CD14-positive monocyte (primary cell): ENCODE measurements around the gene SNX32. TPM values are rescaled to one million over a fixed set of nuclear protein-coding genes. Genes with fewer than 3 reads are reported as not detected.
A peak's percentile ranks its signal among the peaks of the same experiment; 100 is the strongest.

Experiments used
- DNase-seq, 3 donors: peaks; one replicate each; pipeline ENCODE4 v3.0.0-alpha.2; 2011 to 2022
- H2AFZ ChIP-seq: 2 replicates; pipeline ENCODE4 v1.6.0; 2012; ENCODE audit warnings: mild to moderate bottlenecking, low read depth, low read length, inconsistent platforms; ENCODE audit not compliant: insufficient read depth, poor library complexity, severe bottlenecking
- H3K27ac ChIP-seq, 2 donors: 1 replicate in 1 of 2; 2 replicates in 1 of 2; pipeline ENCODE4 v1.5.1; 2012 to 2013; ENCODE audit warnings: low read length in 2 of 2, control low read depth in 1 of 2, inconsistent platforms in 1 of 2, low read depth in 1 of 2, mild to moderate bottlenecking in 1 of 2
- H3K27me3 ChIP-seq, 2 donors: one replicate each; pipeline versions ENCODE4 v1.6.0 to v1.6.1; 2011 to 2013; ENCODE audit warnings: low read length in 2 of 2; ENCODE audit not compliant: control insufficient read depth in 2 of 2, insufficient read depth in 2 of 2
- H3K36me3 ChIP-seq, 2 donors: replicated peaks in 1 of 2; 1 replicate in 1 of 2; 2 replicates in 1 of 2; pipeline versions ENCODE4 v1.5.1 to v1.6.1; 2012 to 2013; ENCODE audit warnings: low read length in 2 of 2, control low read depth in 1 of 2, inconsistent platforms in 1 of 2, mild to moderate bottlenecking in 1 of 2; ENCODE audit not compliant: insufficient read depth in 2 of 2, control insufficient read depth in 1 of 2
- H3K4me1 ChIP-seq, 2 donors: 1 replicate in 1 of 2; 2 replicates in 1 of 2; pipeline versions ENCODE4 v1.5.1 to v1.6.1; 2012 to 2013; ENCODE audit warnings: low read length in 2 of 2, control low read depth in 1 of 2, inconsistent platforms in 1 of 2, mild to moderate bottlenecking in 1 of 2, moderate library complexity in 1 of 2; ENCODE audit not compliant: insufficient read depth in 2 of 2, control insufficient read depth in 1 of 2
- H3K4me2 ChIP-seq: replicated peaks from 2 replicates; pipeline ENCODE3; 2012; ENCODE audit warnings: low read length, moderate library complexity, mild to moderate bottlenecking; ENCODE audit not compliant: poor library complexity, severe bottlenecking; ENCODE audit errors: extremely low read depth
- H3K4me3 ChIP-seq, 3 experiments: fragments of 200-600 bp in 1 of 3; sonication (generic) in 1 of 3; replicated peaks in 1 of 3; 1 replicate in 2 of 3; 2 replicates in 1 of 3; pipeline ENCODE4 v1.5.1; 2011 to 2013; ENCODE audit warnings: low read length in 3 of 3, mild to moderate bottlenecking in 3 of 3, control low read depth in 2 of 3, low read depth in 2 of 3, inconsistent platforms in 1 of 3, moderate library complexity in 1 of 3
- H3K79me2 ChIP-seq: 2 replicates; pipeline ENCODE4 v1.6.0; 2012; ENCODE audit warnings: mild to moderate bottlenecking, control low read depth, inconsistent platforms, low read length, moderate library complexity; ENCODE audit not compliant: insufficient read depth
- H3K9ac ChIP-seq: 2 replicates; pipeline ENCODE4 v1.6.0; 2017; ENCODE audit warnings: low read length, mild to moderate bottlenecking; ENCODE audit not compliant: insufficient read depth, poor library complexity, severe bottlenecking
- H3K9me3 ChIP-seq, 2 donors: replicated peaks in 1 of 2; 1 replicate in 1 of 2; 2 replicates in 1 of 2; pipeline versions ENCODE4 v1.5.1 to v1.6.1; 2012 to 2013; ENCODE audit warnings: low read length in 2 of 2, control low read depth in 1 of 2; ENCODE audit not compliant: control insufficient read depth in 1 of 2, insufficient read depth in 1 of 2
- H4K20me1 ChIP-seq: 2 replicates; pipeline ENCODE4 v1.6.0; 2012; ENCODE audit warnings: mild to moderate bottlenecking, low read length, control low read depth, moderate library complexity; ENCODE audit not compliant: insufficient read depth
- H3K27ac Mint-ChIP-seq, 7 donors: one replicate each; pipeline ENCODE4 v1.8.0; 2020; ENCODE audit warnings: mild to moderate bottlenecking in 7 of 7, mixed read lengths in 7 of 7, moderate library complexity in 6 of 7, inconsistent platforms in 2 of 7
- H3K27me3 Mint-ChIP-seq, 3 donors: one replicate each; pipeline ENCODE4 v1.8.0; 2021 to 2022; ENCODE audit warnings: low read depth in 3 of 3, mild to moderate bottlenecking in 3 of 3, mixed read lengths in 3 of 3, moderate library complexity in 3 of 3, inconsistent platforms in 1 of 3
- H3K36me3 Mint-ChIP-seq, 2 donors: one replicate each; pipeline ENCODE4 v1.8.0; 2020; ENCODE audit warnings: mixed read lengths in 2 of 2, inconsistent platforms in 1 of 2, mild to moderate bottlenecking in 1 of 2
- H3K4me1 Mint-ChIP-seq: one replicate; pipeline ENCODE4 v1.8.0; 2020; ENCODE audit warnings: mild to moderate bottlenecking, mixed read lengths
- H3K4me3 Mint-ChIP-seq, 2 donors: one replicate each; pipeline ENCODE4 v1.8.0; 2020; ENCODE audit warnings: mild to moderate bottlenecking in 2 of 2, mixed read lengths in 2 of 2, moderate library complexity in 1 of 2
- H3K9me3 Mint-ChIP-seq, 7 donors: one replicate each; pipeline ENCODE4 v1.8.0; 2020 to 2022; ENCODE audit warnings: mixed read lengths in 7 of 7, mild to moderate bottlenecking in 6 of 7, moderate library complexity in 6 of 7, inconsistent platforms in 2 of 7
- CTCF ChIP-seq: fragments of 200-600 bp; IDR thresholded peaks from one replicate; pipeline ENCODE4 v1.8.0; 2022; ENCODE audit warnings: antibody characterized with exemption, mild to moderate bottlenecking
- WGBS: methylation state at CpG from one replicate; pipeline ENCODE4 v1.1.5; 2013; ENCODE audit warnings: missing lambda C conversion rate; ENCODE audit not compliant: insufficient coverage; 5-methylcytosine and 5-hydroxymethylcytosine counted together
- intact Hi-C, 2 donors: fragments of 100-400 bp; cut with micrococcal nuclease; formaldehyde crosslinking; loops; one replicate each; pipeline versions ENCODE4 v1.15.0 to v1.15.1; 2023
- polyA plus RNA-seq, 3 donors: library from polyadenylated mRNA; depleted of rRNA in 1 of 3; unstranded in 2 of 3; stranded (reverse) in 1 of 3; fragments of 300-500 nt in 2 of 3; fragments of >200 nt in 1 of 3; fragmentation: Illumina TruSeq in 2 of 3; gene quantifications; 1 replicate in 2 of 3; 2 replicates in 1 of 3; pipeline ENCODE4 v1.2.3, GENCODE V29; 2012 to 2021

Gene SNX32
- polyA plus RNA-seq, 3 donors, result 0.07 to 0.40 (median 0.12) TPM

DNA sequence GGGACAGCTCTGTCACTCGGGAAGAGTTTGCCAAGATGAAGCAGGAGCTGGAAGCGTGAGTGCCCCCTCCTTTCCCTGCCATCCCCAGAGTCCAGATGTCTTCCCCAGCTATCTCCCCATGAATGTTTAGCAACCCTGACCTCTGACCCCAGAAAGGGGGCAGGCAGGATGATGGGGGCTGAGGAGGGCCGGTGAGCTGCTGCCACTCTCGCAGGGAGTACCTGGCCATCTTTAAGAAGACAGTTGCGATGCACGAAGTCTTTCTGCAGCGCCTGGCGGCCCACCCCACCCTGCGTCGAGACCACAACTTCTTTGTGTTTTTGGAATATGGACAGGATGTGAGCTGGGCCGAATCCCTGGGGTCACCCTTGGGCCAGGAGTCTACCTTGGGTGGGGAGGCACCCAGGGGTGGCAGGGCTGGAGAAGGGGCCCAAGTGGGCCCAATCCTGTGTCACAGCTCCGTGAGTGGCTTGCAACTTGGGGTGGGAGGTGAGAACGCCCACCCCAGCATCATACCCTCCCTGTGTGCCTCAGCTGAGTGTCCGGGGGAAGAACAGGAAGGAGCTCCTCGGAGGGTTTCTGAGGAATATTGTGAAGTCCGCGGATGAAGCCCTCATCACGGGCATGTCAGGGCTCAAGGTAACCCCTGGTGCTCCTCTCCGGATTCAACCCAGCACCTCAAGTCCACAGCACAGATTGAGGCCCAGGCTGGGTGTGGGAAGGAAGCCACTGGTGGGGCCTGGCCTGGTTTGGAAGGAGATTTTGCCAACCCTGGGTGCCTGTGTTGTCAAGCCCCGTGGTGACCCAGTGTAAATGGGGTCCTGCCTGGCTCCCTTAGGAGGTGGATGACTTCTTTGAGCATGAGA is 16.7 kb downstream of the SNX32 start:
- H3K27me3 ChIP-seq, result no peaks in the 10 kb centered on the region
- peaks cover 0 to 5% (median 0%) of the 10 kb centered on the region in 3 donors for H3K27me3 Mint-ChIP-seq
- H3K9me3 ChIP-seq, result peaks cover 4 to 8% of the 10 kb centered on the region in 2 donors
- no peak for TF ChIP-seq CTCF
- H3K4me3 Mint-ChIP-seq, result no peak overlapping the region
- no peak overlapping the region for H3K9ac ChIP-seq
- no peak overlapping the region for H3K4me3 ChIP-seq
- H3K4me1 ChIP-seq, result peaks cover 0 to 7% of the 10 kb centered on the region in 2 donors
- H3K36me3 Mint-ChIP-seq, result peaks cover 33 to 45% of the 10 kb centered on the region in 2 donors
- intact Hi-C loops, result no loop called here
- H2AFZ ChIP-seq, result no peak overlapping the region
- H3K4me1 Mint-ChIP-seq, result peaks cover 23% of the 10 kb centered on the region
- no peak overlapping the region for H3K4me2 ChIP-seq
- H4K20me1 ChIP-seq, result peaks cover 60% of the 10 kb centered on the region
- peaks cover 0 to 10% (median 8%) of the 10 kb centered on the region in 7 donors for H3K9me3 Mint-ChIP-seq
- H3K36me3 ChIP-seq, result peaks cover 35 to 50% of the 10 kb centered on the region in 2 donors
- no peak for DNase-seq
- peak overlapping the region in 1 of 2 donors; percentile 4 for H3K27ac ChIP-seq
- WGBS, result 87% methylated on average over 6 of the region's 20 CpGs
- no peak overlapping the region for H3K27ac Mint-ChIP-seq
- H3K79me2 ChIP-seq, result peaks cover 23% of the 10 kb centered on the region

DNA sequence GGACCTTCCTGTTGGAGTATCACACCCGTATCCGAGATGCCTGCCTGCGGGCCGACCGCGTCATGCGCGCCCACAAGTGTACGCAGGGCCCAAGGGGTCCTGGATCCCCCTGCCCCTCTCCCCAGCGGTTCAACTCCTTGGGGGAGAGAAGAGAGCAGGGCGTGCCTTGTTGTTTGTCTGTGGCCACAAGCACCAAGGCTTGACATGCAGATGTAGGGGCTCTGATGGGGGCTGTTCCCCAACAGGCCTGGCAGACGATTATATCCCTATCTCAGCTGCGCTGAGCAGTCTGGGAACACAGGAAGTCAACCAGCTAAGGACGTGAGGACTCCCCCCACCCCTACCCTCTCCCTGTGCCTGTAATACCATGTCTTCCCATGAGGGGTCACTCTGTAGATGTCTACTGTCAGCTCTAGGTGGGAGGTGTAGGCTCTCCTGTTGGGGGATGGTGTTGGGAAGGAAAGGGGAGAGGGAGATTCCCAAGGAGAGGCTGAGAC is 17.4 kb downstream of the SNX32 start:
- Histone ChIP-seq H2AFZ (no peak overlapping the region), H3K4me3 (no peak overlapping the region), H4K20me1 (peaks cover 66% of the 10 kb centered on the region), H3K36me3 (peaks cover 42 to 57% of the 10 kb centered on the region in 2 donors), H3K4me1 (peaks cover 7 to 13% of the 10 kb centered on the region in 2 donors), H3K27me3 (no peaks in the 10 kb centered on the region), H3K9me3 (peaks cover 4 to 8% of the 10 kb centered on the region in 2 donors), H3K79me2 (peaks cover 29% of the 10 kb centered on the region), H3K4me2 (no peak overlapping the region), H3K9ac (no peak overlapping the region), H3K27ac (peak overlapping the region in 1 of 2 donors; percentile 4)
- Mint-ChIP-seq H3K27me3 (peaks cover 0 to 5% (median 0%) of the 10 kb centered on the region in 3 donors), H3K9me3 (peaks cover 0 to 12% (median 8%) of the 10 kb centered on the region in 7 donors), H3K27ac (no peak overlapping the region), H3K4me3 (no peak overlapping the region), H3K4me1 (peaks cover 30% of the 10 kb centered on the region), H3K36me3 (peaks cover 40 to 51% of the 10 kb centered on the region in 2 donors)
- peak; percentile 47 for TF ChIP-seq CTCF
- peak in 1 of 3 donors; percentile 10 for DNase-seq
- intact Hi-C loops, result no loop called here
- WGBS, result 95% methylated on average over 3 of the region's 14 CpGs
